ENCODE data around the gene MAN1C1. TPM values are rescaled to one million over a fixed set of nuclear protein-coding genes. Genes with fewer than 3 reads are reported as not detected.

Gene MAN1C1
- total and polyA plus RNA-seq, 2 donors from 2014 or later: 31.7 to 65.5 TPM

GRCh38 chr1:25728301-25728935 is 111.8 kb downstream of the MAN1C1 start:
- no peaks in the 10 kb centered on the region for H3K27me3 ChIP-seq (ENCODE audit: control insufficient read depth, insufficient read depth, low read length)
- peak overlapping the region; percentile 26 to 35 for H3K27ac ChIP-seq (ENCODE audit: low read depth in 2 of 2, low read length in 2 of 2)
- H3K36me3 ChIP-seq (ENCODE audit: control insufficient read depth in 2 of 3, insufficient read depth in 3 of 3, low read length in 3 of 3): no peaks in the 10 kb centered on the region
- intact Hi-C loops (cut with DNase I): no loop called here
- no peak overlapping the region for H3K4me3 ChIP-seq (ENCODE audit: low read length in 3 of 3)
- FAIRE-seq (no peak), DNase-seq (no peak)
- peaks cover 3 to 52% (median 48%) of the 10 kb centered on the region in 3 donors for H3K4me1 ChIP-seq (ENCODE audit: control insufficient read depth in 2 of 3, insufficient read depth in 2 of 3, low read depth in 1 of 3, low read length in 3 of 3)
- H3K9ac ChIP-seq (ENCODE audit: low read length in 3 of 3): peak overlapping the region in 1 of 3 donors; percentile 59
- no peaks in the 10 kb centered on the region for H3K9me3 ChIP-seq (ENCODE audit: control insufficient read depth in 2 of 3, insufficient read depth in 1 of 3, low read length in 3 of 3)
- TF ChIP-seq CTCF (IDR thresholded peaks at IDR 0.05; ENCODE audit: borderline replicate concordance, extremely low read depth, insufficient read depth): no peak

GRCh38 chr1:25729045-25729444 is 112.5 kb downstream of the MAN1C1 start:
- Histone ChIP-seq H3K9ac (ENCODE audit: low read length in 3 of 3) (no peak overlapping the region), H3K36me3 (ENCODE audit: control insufficient read depth in 2 of 3, insufficient read depth in 3 of 3, low read length in 3 of 3) (no peaks in the 10 kb centered on the region), H3K9me3 (ENCODE audit: control insufficient read depth in 2 of 3, insufficient read depth in 1 of 3, low read length in 3 of 3) (no peaks in the 10 kb centered on the region), H3K27ac (ENCODE audit: low read depth in 2 of 2, low read length in 2 of 2) (peak overlapping the region; percentile 26 to 35), H3K4me3 (ENCODE audit: low read length in 3 of 3) (no peak overlapping the region), H3K4me1 (ENCODE audit: control insufficient read depth in 2 of 3, insufficient read depth in 2 of 3, low read depth in 1 of 3, low read length in 3 of 3) (peaks cover 3 to 52% (median 48%) of the 10 kb centered on the region in 3 donors), H3K27me3 (ENCODE audit: control insufficient read depth, insufficient read depth, low read length) (no peaks in the 10 kb centered on the region)
- DNase-seq (no peak), FAIRE-seq (no peak)
- no peak for TF ChIP-seq CTCF (IDR thresholded peaks at IDR 0.05; ENCODE audit: borderline replicate concordance, extremely low read depth, insufficient read depth)
- intact Hi-C loops (cut with DNase I): no loop called here

GRCh38 chr1:25729790-25730644 is 113.4 kb downstream of the MAN1C1 start:
- Histone ChIP-seq H3K27ac (ENCODE audit: low read depth in 2 of 2, low read length in 2 of 2) (peak overlapping the region; percentile 79 to 84), H3K36me3 (ENCODE audit: control insufficient read depth in 2 of 3, insufficient read depth in 3 of 3, low read length in 3 of 3) (no peaks in the 10 kb centered on the region), H3K9ac (ENCODE audit: low read length in 3 of 3) (peak overlapping the region in 1 of 3 donors; percentile 42), H3K9me3 (ENCODE audit: control insufficient read depth in 2 of 3, insufficient read depth in 1 of 3, low read length in 3 of 3) (no peaks in the 10 kb centered on the region), H3K4me1 (ENCODE audit: control insufficient read depth in 2 of 3, insufficient read depth in 2 of 3, low read depth in 1 of 3, low read length in 3 of 3) (peaks cover 3 to 58% (median 56%) of the 10 kb centered on the region in 3 donors), H3K27me3 (ENCODE audit: control insufficient read depth, insufficient read depth, low read length) (no peaks in the 10 kb centered on the region), H3K4me3 (ENCODE audit: low read length in 3 of 3) (no peak overlapping the region)
- intact Hi-C loops (cut with DNase I): no loop called here
- DNase-seq (peak in 1 of 5 donors; percentile 43), FAIRE-seq (no peak)
- TF ChIP-seq CTCF (IDR thresholded peaks at IDR 0.05; ENCODE audit: borderline replicate concordance, extremely low read depth, insufficient read depth): no peak

Data from kidney (tissue), 14 donors.